HEK293 (cell line): ENCODE results near the gene TTLL3.

Experiments used
- CTCF ChIP-seq: fragments of 450-650 bp; formaldehyde crosslinking; IDR thresholded peaks from 2 replicates; pipeline ENCODE4 v1.5.1; 2016; ENCODE audit warnings: missing biosample characterization, missing genetic modification characterization
- ELK4 ChIP-seq: IDR thresholded peaks from 2 replicates; pipeline ENCODE4 v1.6.1; 2011; ENCODE audit warnings: mild to moderate bottlenecking, low read depth, low read length, borderline replicate concordance
- GFI1B ChIP-seq: fragments of 450-650 bp; formaldehyde crosslinking; IDR thresholded peaks from 2 replicates; pipeline ENCODE4 v1.5.1; 2016; ENCODE audit warnings: missing biosample characterization, missing genetic modification characterization
- ZFP37 ChIP-seq: fragments of 450-650 bp; formaldehyde crosslinking; IDR thresholded peaks from 2 replicates; pipeline ENCODE4 v1.5.1; 2016; ENCODE audit warnings: missing biosample characterization, missing genetic modification characterization
- ZNF248 ChIP-seq: fragments of 450-650 bp; formaldehyde crosslinking; IDR thresholded peaks from 2 replicates; pipeline ENCODE4 v1.5.1; 2017; ENCODE audit warnings: missing biosample characterization, missing genetic modification characterization
- ZNF561 ChIP-seq: fragments of 450-650 bp; IDR thresholded peaks from 2 replicates; pipeline ENCODE4 v1.5.1; 2018; ENCODE audit warnings: missing biosample characterization, missing genetic modification characterization, borderline replicate concordance

- TF ChIP-seq ZNF248 (tag by site-specific recombination) (no peak), ZFP37 (tag by site-specific recombination) (no peak), CTCF (no peak), GFI1B (no peak), ELK4 (no peak), ZNF561 (tag by site-specific recombination) (no peak)
Observed at GRCh38 chr3:9863058-9863772, 53.2 kb downstream of the TTLL3 start.
